GM12891 (cell line): Measurements from ENCODE around the gene WDR7.

Experiments used
- PAX5 ChIP-seq: IDR thresholded peaks from 2 replicates; pipeline ENCODE4 v1.6.1; 2011; ENCODE audit warnings: low read length, moderate library complexity, mild to moderate bottlenecking; ENCODE audit not compliant: insufficient read depth, severe bottlenecking
- POLR2A ChIP-seq: IDR thresholded peaks from 2 replicates; pipeline ENCODE4 v1.6.1; 2011; ENCODE audit warnings: low read depth, low read length, control low read depth
- POLR2AphosphoS5 ChIP-seq: IDR thresholded peaks from 2 replicates; pipeline ENCODE4 v1.6.1; 2011; ENCODE audit warnings: low read depth, low read length, control low read depth
- SPI1 ChIP-seq: IDR thresholded peaks from 2 replicates; pipeline ENCODE4 v1.6.1; 2011; ENCODE audit warnings: low read depth, low read length, control low read depth
- TAF1 ChIP-seq: IDR thresholded peaks from 2 replicates; pipeline ENCODE4 v1.6.1; 2011; ENCODE audit warnings: low read depth, low read length, control low read depth

- TF ChIP-seq POLR2AphosphoS5, result no peak
- no peak for TF ChIP-seq TAF1
- TF ChIP-seq POLR2A, result no peak
- no peak for TF ChIP-seq PAX5
- no peak for TF ChIP-seq SPI1
Observed at GRCh38 chr18:56649996-56650395, 1.2 kb upstream of the WDR7 start.
